ENCODE data around the gene AUP1.

AUP1 gene

GRCh38 chr2:74526649-74527230 is 2.8 kb downstream of the AUP1 start:
- in situ Hi-C loops (cut with HindIII; ENCODE audit: low pct_unique_long_range_greater_than_20kb, low sequenced_read_pairs), result no loop called here
- TF ChIP-seq JUND (IDR thresholded peaks at IDR 0.05; ENCODE audit: low read depth), result no peak
- DNase-seq (ENCODE audit: low read depth in 1 of 2, low spot score in 1 of 2), result no peak

DNA sequence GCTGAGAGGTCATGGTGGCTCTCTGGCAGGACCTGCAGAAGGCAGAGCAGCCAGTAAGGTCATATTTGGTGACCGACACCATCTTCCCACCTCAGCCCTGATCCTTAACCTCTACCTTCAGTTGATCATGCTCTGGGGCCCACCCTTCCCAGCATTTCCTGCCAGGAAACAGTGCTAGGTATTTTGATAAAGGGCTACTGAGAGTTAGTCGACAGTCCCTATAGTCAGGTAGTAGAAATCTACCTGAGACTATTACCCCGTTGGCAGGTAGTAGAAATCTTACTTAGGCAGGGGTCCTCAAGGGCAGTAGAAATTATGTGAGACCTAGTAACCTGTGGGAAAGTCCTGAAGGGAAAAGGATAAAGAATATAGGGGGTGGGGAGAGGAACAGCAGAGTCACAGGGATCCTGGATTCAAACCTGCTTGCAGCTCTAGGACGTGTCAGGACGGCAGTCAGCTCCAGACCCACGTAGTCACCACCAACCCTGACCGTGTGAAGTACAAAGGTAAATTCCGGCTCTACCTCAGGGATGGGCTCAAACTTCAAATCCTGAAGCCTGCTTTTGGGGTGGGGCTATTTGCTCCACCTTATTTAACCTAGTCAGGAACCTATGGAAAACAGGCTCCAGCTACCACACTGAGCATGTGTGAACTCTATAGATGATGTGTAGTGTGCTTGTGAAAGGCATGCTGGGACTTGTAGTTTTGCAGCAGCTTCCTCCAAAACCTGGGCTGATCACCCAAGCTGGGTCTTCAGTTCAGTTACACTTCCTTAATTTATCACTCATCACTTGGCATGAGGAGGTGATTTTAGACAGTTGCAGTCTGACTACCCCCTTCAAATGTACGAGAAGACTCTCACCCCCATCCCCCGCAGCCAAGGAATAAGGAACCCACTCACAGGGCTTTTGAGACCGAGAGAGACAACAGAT is 3.5 kb downstream of the AUP1 start, which contains the start of gene DQX1:
TSS of gene DQX1 (minus strand) at position 515 of the 932 bp plus-strand sequence. CDS start at position 13, 502 bp downstream.
- peak; percentile 70 to 86 for DNase-seq (ENCODE audit: low read depth in 1 of 2, low spot score in 1 of 2)
- no peak for TF ChIP-seq JUND (IDR thresholded peaks at IDR 0.05; ENCODE audit: low read depth)
- in situ Hi-C loops (cut with HindIII; ENCODE audit: low pct_unique_long_range_greater_than_20kb, low sequenced_read_pairs), result no loop called here

- TF ChIP-seq JUND (IDR thresholded peaks at IDR 0.05; ENCODE audit: low read depth), result no peak
- in situ Hi-C loops (cut with HindIII; ENCODE audit: low pct_unique_long_range_greater_than_20kb, low sequenced_read_pairs), result no loop called here
- no peak for DNase-seq (ENCODE audit: low read depth in 1 of 2, low spot score in 1 of 2)
These were observed 4.4 kb downstream of the AUP1 start for GRCh38 chr2:74524955-74525716.

- no peak for DNase-seq (ENCODE audit: low read depth in 1 of 2, low spot score in 1 of 2)
- in situ Hi-C loops (cut with HindIII; ENCODE audit: low pct_unique_long_range_greater_than_20kb, low sequenced_read_pairs), result no loop called here
- TF ChIP-seq JUND (IDR thresholded peaks at IDR 0.05; ENCODE audit: low read depth), result no peak
These were observed 5.5 kb downstream of the AUP1 start for GRCh38 chr2:74524005-74524404.

DNA sequence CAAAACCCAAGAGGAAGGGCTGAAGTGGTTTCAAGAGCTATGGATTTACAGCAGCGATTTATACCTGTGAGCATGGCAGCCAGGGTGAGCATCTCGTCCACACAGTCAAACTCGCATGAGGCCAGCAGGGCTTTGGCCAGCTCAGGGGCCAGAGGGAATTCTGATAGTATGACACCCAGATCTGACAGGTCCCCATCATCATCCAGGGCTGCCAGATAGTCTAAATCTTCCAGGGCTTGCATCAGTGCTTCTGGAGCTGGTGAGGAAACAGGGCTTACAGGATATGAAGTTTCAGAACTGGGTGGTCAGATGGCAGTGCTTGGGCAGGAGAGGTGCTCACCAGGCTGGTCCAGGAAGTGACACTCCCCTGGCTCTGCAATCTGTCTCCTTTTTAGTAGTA is 7.0 kb downstream of the AUP1 start:
- no peak for DNase-seq (ENCODE audit: low read depth in 1 of 2, low spot score in 1 of 2)
- in situ Hi-C loops (cut with HindIII; ENCODE audit: low pct_unique_long_range_greater_than_20kb, low sequenced_read_pairs), result no loop called here
- no peak for TF ChIP-seq JUND (IDR thresholded peaks at IDR 0.05; ENCODE audit: low read depth)

DNA sequence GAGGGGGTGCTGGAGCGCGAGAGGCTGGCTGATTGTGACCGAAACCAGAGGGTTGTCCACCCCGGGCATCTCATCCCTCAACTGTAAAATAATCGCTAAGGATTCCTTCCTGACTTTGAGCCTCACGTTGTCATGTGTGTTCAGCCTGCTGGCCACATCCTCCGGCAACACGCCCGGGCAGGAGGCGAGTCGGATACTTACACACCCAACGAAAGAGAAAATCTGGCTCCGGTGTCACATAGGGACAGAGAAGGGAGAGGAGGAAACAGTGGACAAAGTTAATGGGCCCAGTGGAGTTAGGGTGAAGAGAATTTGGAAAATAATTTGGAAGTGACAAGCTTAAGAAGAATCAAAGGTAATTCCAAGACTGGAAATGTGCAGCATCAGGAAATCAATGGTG is 12.9 kb downstream of the AUP1 start:
- TF ChIP-seq JUND (IDR thresholded peaks at IDR 0.05; ENCODE audit: low read depth), result no peak
- no peak for DNase-seq (ENCODE audit: low read depth in 1 of 2, low spot score in 1 of 2)
- in situ Hi-C loops (cut with HindIII; ENCODE audit: low pct_unique_long_range_greater_than_20kb, low sequenced_read_pairs), result no loop called here

DNA sequence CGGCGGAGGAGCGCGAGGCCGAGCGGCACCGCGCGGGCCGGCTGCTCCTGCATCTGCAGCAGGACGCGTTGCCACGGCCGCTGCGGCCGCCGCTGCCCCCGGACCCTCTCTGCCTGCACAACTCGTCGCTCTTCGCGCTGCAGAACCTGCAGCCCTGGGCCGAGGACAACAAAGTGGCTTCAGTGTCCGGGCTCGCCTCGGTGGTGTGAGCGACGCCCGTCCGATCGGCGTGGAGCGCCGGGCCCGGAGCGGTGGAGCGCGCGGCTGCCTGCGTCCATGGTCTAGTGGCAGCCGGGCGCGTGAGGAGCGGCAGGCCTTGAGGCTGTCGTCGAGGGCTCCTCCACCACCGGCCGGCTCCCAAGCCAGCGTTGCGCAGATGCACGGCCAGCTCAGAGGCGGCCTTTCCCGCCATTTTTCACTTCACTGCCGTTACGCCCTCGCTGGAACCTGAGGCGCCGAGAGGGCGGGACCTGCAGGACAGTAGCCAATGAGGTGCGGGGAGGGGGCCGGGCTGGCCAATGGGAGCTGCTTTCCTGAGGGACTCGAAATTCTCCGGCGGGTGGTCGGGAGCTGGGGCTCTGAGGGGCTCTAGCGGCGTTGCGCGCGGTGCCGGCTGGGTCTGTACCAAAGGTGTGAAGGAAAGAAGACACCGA is 13.4 kb downstream of the AUP1 start:
- DNase-seq (ENCODE audit: low read depth in 1 of 2, low spot score in 1 of 2), result no peak
- no peak for TF ChIP-seq JUND (IDR thresholded peaks at IDR 0.05; ENCODE audit: low read depth)
- in situ Hi-C loops (cut with HindIII; ENCODE audit: low pct_unique_long_range_greater_than_20kb, low sequenced_read_pairs), result no loop called here

DNA sequence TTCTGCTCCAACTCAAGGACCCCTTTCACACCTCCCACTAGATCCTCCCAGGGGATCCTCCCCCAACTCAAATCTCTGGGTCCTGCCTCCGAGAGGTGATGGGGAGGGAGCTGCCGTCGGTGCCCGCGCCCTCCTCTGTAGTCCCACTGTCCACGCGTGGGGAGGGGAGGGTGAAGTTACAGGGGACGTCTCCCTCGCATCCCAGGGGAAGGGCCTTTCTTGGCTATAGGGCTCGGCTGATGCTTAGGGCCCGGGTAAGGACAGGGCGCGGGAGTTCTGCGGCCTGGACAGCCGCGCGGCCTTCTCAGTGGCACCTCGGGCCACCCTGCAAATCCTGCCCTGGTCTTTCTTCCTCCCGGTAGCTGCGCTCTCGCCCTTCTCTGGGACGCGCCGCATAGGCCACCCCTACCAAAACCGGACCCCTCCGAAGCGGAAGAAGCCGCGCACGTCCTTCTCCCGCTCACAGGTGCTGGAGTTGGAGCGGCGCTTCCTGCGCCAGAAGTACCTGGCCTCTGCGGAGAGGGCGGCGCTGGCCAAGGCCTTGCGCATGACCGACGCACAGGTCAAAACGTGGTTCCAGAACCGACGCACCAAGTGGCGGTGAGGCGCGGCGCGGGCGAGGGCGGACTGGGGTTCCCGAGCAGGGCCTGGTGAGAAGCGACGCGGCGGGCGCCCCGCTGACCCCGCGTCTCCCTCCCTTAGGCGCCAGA is 14.1 kb downstream of the AUP1 start:
- in situ Hi-C loops (cut with HindIII; ENCODE audit: low pct_unique_long_range_greater_than_20kb, low sequenced_read_pairs), result no loop called here
- no peak for DNase-seq (ENCODE audit: low read depth in 1 of 2, low spot score in 1 of 2)
- no peak for TF ChIP-seq JUND (IDR thresholded peaks at IDR 0.05; ENCODE audit: low read depth)

GRCh38 chr2:74514368-74515270 is 14.9 kb downstream of the AUP1 start, which contains the start of gene TLX2:
Gene TLX2 (plus strand): TSS chr2:74514450. CDS start chr2:74514807, 357 bp downstream.
- no peak for TF ChIP-seq JUND (IDR thresholded peaks at IDR 0.05; ENCODE audit: low read depth)
- in situ Hi-C loops (cut with HindIII; ENCODE audit: low pct_unique_long_range_greater_than_20kb, low sequenced_read_pairs), result no loop called here
- DNase-seq (ENCODE audit: low read depth in 1 of 2, low spot score in 1 of 2), result no peak

GRCh38 chr2:74513605-74514367 is 15.7 kb downstream of the AUP1 start:
- DNase-seq (ENCODE audit: low read depth in 1 of 2, low spot score in 1 of 2), result no peak
- no peak for TF ChIP-seq JUND (IDR thresholded peaks at IDR 0.05; ENCODE audit: low read depth)
- in situ Hi-C loops (cut with HindIII; ENCODE audit: low pct_unique_long_range_greater_than_20kb, low sequenced_read_pairs), result no loop called here
